ENCODE results near the gene OPRM1. TPM values are rescaled to one million over a fixed set of nuclear protein-coding genes. Genes with fewer than 3 reads are reported as not detected.

Gene OPRM1
- total RNA-seq, 1 experiment from 2014 or later: not detected

GRCh38 chr6:154057098-154057497, 18.1 kb downstream of the OPRM1 start:
- H3K27me3 ChIP-seq (ENCODE audit: control insufficient read depth, insufficient read depth, low read length): no peaks in the 10 kb centered on the region
- H3K4me1 ChIP-seq (ENCODE audit: control insufficient read depth, insufficient read depth, low read length): no peaks in the 10 kb centered on the region
- CTCF ChIA-PET: no interaction called here
- no peak for TF ChIP-seq SIN3A (IDR thresholded peaks at IDR 0.05; ENCODE audit: borderline replicate concordance, insufficient read depth, low read depth, low read length)
- TF ChIP-seq REST (IDR thresholded peaks at IDR 0.05; ENCODE audit: insufficient read depth in 1 of 2, low read depth in 2 of 2, low read length in 1 of 2): no peak
- no peak for TF ChIP-seq TCF7L2 (IDR thresholded peaks at IDR 0.05; ENCODE audit: low read depth, low read length)
- no peak for TF ChIP-seq POLR2AphosphoS5 (IDR thresholded peaks at IDR 0.05; ENCODE audit: low read depth, low read length)
- no peak for TF ChIP-seq CTCF (IDR thresholded peaks at IDR 0.05)
- POLR2A ChIA-PET: interaction anchor here (0.6 kb wide), 1 partner anchor 76 kb away, joined by 3 read pairs; no protein-coding TSS in a partner anchor
- no peaks in the 10 kb centered on the region for H3K36me3 ChIP-seq (ENCODE audit: control insufficient read depth, insufficient read depth, low read length)
- no TSS peak for BruUV-seq (replicated peaks)
- in situ Hi-C loops (cut with HindIII; ENCODE audit: low pct_unique_long_range_greater_than_20kb, low sequenced_read_pairs) (no loop called here), intact Hi-C loops (cut with micrococcal nuclease; ENCODE audit: unreplicated experiment) (no loop called here)
- no peak for ATAC-seq
- no peak overlapping the region for H3K27ac ChIP-seq (ENCODE audit: low read length)
- H3K9me3 ChIP-seq (ENCODE audit: control insufficient read depth, insufficient read depth, low read depth, low read length): no peaks in the 10 kb centered on the region
- no peak overlapping the region for H3K4me3 ChIP-seq (ENCODE audit: low read depth in 2 of 2, low read length in 2 of 2)
- DNase-seq (ENCODE audit: low read depth, low spot score): no peak

GRCh38 chr6:154058963-154059680, 20.1 kb downstream of the OPRM1 start:
- BruUV-seq (replicated peaks): no TSS peak
- intact Hi-C loops (cut with micrococcal nuclease; ENCODE audit: unreplicated experiment): no loop called here
- CTCF ChIA-PET: no interaction called here

More at GRCh38 chr6:154058963-154059680, 20.1 kb downstream of the OPRM1 start:
- no peak for DNase-seq (ENCODE audit: low read depth, low spot score)
- TF ChIP-seq SIN3A (IDR thresholded peaks at IDR 0.05; ENCODE audit: borderline replicate concordance, insufficient read depth, low read depth, low read length): no peak
- no peak for TF ChIP-seq REST (IDR thresholded peaks at IDR 0.05; ENCODE audit: insufficient read depth in 1 of 2, low read depth in 2 of 2, low read length in 1 of 2)
- no peak for TF ChIP-seq POLR2AphosphoS5 (IDR thresholded peaks at IDR 0.05; ENCODE audit: low read depth, low read length)
- no peak for TF ChIP-seq TCF7L2 (IDR thresholded peaks at IDR 0.05; ENCODE audit: low read depth, low read length)
- TF ChIP-seq CTCF (IDR thresholded peaks at IDR 0.05): no peak
- no peaks in the 10 kb centered on the region for H3K27me3 ChIP-seq (ENCODE audit: control insufficient read depth, insufficient read depth, low read length)
- H3K4me3 ChIP-seq (ENCODE audit: low read depth in 2 of 2, low read length in 2 of 2): no peak overlapping the region
- POLR2A ChIA-PET: no interaction called here
- H3K9me3 ChIP-seq (ENCODE audit: control insufficient read depth, insufficient read depth, low read depth, low read length): no peaks in the 10 kb centered on the region
- H3K36me3 ChIP-seq (ENCODE audit: control insufficient read depth, insufficient read depth, low read length): no peaks in the 10 kb centered on the region
- no peak overlapping the region for H3K27ac ChIP-seq (ENCODE audit: low read length)
- ATAC-seq: no peak
- in situ Hi-C loops (cut with HindIII; ENCODE audit: low pct_unique_long_range_greater_than_20kb, low sequenced_read_pairs): no loop called here
- no peaks in the 10 kb centered on the region for H3K4me1 ChIP-seq (ENCODE audit: control insufficient read depth, insufficient read depth, low read length)
